ENCODE measurements around the gene IL1RL1.
"Not testable (repeated sequence)": the region's sequence is repeated elsewhere in the genome, so short reads cannot be mapped to it uniquely, and the experiment has no call there.

IL1RL1 gene

DNA sequence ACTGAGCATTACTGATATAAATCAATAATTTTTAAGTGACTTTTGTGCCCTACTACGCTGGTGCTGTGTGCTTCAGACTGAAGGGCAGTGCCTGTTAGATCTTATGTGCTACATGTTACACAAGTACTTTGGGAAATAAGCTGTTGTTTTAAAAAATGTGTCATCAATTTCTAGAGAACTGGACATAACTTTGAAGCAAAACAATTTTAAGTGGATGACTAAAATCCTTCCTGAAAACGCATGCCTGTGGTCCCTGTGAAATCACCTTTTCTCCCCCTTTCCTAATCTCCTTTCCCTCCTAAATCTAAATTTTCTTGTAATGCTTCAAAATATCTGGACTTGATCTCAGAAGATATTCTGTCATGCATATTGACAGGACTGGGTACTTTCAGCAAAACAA is 7.1 kb upstream of the IL1RL1 start:
- Mint-ChIP-seq H3K27ac (peak overlapping the region; percentile 33), H3K4me1 (ENCODE audit: low read depth) (peaks cover 40% of the 10 kb centered on the region), H3K9me3 (no peaks in the 10 kb centered on the region), H3K36me3 (ENCODE audit: low read depth) (peaks cover 19% of the 10 kb centered on the region), H3K4me3 (peak overlapping the region; percentile 9), H3K27me3 (ENCODE audit: low read depth) (no peaks in the 10 kb centered on the region)

DNA sequence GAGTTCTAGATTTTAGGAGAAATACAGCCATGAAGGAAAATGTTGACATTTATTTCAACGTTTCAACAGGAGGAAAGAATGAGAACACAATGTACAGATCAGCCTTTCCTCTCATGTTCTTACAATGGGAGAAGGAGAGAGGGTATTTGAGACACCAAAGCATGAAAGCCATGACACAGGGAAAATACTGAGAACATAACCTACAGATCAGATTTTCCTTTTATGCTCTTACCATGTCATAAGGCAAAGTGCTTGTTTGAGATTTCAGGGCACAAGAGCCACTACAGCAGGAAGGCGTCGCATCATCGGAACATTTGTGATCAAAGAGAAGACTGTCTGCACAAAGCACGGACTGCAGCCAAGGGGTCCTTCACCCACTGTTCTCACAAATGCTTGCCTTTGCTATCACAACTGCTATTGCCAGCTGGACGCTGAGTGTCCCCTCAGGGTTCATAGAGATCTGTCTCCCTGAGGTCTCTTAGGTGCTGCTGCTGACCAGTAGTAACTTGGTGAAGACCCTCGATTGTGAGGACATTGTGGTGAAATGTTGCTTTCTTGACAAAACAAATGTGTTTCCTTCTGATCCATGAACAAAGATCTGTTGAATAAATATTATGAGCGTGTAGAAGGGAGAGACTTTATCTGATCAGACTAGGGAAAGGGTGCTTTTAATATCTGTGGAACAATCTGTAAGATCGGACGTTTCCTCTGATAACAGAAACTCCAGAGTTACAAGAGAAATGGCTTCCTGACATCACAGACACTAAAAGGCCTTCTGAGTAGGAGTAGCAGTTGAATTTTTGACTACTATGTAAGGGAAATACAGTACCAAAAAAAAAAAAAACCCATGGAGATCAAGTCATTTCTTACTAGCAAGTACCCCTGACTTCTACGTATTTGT is 6.4 kb upstream of the IL1RL1 start:
- Mint-ChIP-seq H3K9me3 (no peaks in the 10 kb centered on the region), H3K27ac (peak overlapping the region; percentile 33), H3K4me3 (peak overlapping the region; percentile 9), H3K4me1 (ENCODE audit: low read depth) (peaks cover 37% of the 10 kb centered on the region), H3K27me3 (ENCODE audit: low read depth) (no peaks in the 10 kb centered on the region), H3K36me3 (ENCODE audit: low read depth) (peaks cover 21% of the 10 kb centered on the region)

DNA sequence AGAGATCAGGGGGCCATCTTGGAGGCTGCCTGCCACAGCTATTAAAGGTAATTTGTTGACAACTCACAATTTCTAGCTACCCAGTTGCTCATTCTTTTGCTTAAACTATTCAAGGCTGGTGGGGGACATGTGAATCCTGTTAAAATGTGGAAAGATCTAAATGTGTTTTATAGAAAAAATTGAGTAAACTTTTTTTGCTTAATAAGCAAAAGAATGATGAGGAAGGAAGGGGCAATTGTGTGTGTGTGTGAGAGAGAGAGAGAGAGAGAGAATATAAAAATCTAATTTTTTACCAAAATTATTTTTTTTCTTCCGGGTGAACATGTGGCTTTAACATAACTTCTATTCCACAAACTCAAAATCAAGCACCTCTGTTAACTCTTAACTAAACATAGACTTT is 5.2 kb upstream of the IL1RL1 start:
- Mint-ChIP-seq H3K9me3 (no peaks in the 10 kb centered on the region), H3K4me1 (ENCODE audit: low read depth) (peaks cover 33% of the 10 kb centered on the region), H3K36me3 (ENCODE audit: low read depth) (peaks cover 18% of the 10 kb centered on the region), H3K27me3 (ENCODE audit: low read depth) (no peaks in the 10 kb centered on the region), H3K4me3 (no peak overlapping the region), H3K27ac (no peak overlapping the region)

DNA sequence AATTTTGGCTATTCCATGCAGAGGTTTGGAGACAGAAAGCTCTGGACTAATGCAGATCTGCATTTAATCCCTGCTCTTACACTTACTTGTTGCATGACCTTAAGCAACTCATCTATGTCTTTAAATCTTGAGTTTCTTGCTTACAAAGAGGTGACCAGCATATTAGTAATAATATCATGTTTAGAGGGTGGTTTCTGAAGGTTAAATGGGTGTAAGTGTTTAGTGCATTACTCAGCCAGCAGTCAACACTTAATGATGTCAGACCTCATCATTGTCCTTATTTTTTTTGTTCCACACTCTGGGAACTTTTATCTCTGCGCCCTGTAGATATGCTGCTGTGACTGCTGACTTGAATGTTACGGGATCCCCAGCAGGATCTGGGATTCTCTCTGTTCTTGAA is 1.7 kb downstream of the IL1RL1 start:
- Mint-ChIP-seq H3K27me3 (ENCODE audit: low read depth) (no peaks in the 10 kb centered on the region), H3K4me3 (no peak overlapping the region), H3K9me3 (no peaks in the 10 kb centered on the region), H3K36me3 (ENCODE audit: low read depth) (peaks cover 12% of the 10 kb centered on the region), H3K27ac (no peak overlapping the region), H3K4me1 (ENCODE audit: low read depth) (peaks cover 20% of the 10 kb centered on the region)

DNA sequence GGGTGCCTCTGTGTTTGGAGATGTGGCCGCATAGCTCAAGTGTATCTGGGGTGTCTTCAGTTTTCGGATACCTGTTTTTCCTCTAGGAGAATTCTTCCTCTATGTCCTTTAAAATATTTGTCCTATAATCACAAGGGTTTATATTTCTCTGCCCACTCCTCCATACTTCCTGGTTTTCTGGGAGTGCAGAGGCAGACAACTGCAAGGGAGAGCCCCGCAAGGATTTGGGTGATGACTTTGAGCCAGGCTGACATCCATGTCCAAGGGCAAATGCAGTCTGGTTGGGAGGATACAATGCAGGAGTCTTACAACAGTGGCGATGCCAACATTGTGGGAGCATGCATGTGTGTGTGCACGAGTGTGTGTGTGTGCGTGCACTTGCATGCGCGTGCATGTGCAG is 2.1 kb downstream of the IL1RL1 start:
- H3K9me3 Mint-ChIP-seq: no peaks in the 10 kb centered on the region
- no peaks in the 10 kb centered on the region for H3K27me3 Mint-ChIP-seq (ENCODE audit: low read depth)
- H3K4me3 Mint-ChIP-seq: no peak overlapping the region
- H3K27ac Mint-ChIP-seq: no peak overlapping the region
- peaks cover 12% of the 10 kb centered on the region for H3K36me3 Mint-ChIP-seq (ENCODE audit: low read depth)
- H3K4me1 Mint-ChIP-seq (ENCODE audit: low read depth): peaks cover 20% of the 10 kb centered on the region

DNA sequence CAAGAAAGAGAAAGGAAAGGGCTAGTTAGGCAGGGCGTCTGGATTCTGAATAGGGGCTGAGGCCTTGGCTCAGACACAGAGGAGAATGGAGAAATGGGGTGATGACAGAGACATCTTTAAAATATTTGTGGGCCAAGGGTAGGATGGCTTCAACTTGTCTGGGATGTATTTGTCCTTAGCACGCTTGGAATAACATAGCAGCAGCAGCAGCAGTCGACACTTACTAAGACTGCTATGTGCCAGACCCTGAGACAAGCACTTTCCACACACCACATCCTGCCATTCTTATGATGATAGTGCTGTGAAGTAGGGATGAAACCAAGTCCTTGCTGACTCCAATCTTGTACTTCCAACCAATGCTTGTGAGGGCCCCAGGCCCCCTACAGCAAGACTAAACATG is 2.6 kb downstream of the IL1RL1 start:
- Mint-ChIP-seq H3K27ac (no peak overlapping the region), H3K4me1 (ENCODE audit: low read depth) (peaks cover 20% of the 10 kb centered on the region), H3K9me3 (no peaks in the 10 kb centered on the region), H3K4me3 (no peak overlapping the region), H3K36me3 (ENCODE audit: low read depth) (peaks cover 12% of the 10 kb centered on the region), H3K27me3 (ENCODE audit: low read depth) (no peaks in the 10 kb centered on the region)

DNA sequence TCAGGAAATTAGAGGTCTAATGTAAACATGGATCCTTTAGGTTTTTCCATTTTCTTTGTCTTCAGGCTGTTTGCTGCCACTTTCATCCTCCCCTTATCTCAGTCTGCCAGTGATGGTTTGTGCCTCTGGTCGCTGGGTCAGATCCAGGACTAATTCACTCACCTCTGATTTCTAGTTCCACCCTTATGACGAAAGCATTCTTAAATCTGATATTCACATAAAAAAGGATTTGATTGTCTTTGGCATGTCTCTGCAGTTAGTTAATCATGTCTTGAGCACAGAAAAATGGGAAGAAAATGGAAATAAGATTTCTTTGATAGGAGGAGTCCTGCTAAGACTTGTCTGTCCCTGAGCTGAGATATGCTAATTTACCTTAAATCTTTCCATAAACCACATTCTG is 4.6 kb downstream of the IL1RL1 start:
- Mint-ChIP-seq H3K27ac (no peak overlapping the region), H3K9me3 (no peaks in the 10 kb centered on the region), H3K27me3 (ENCODE audit: low read depth) (no peaks in the 10 kb centered on the region), H3K36me3 (ENCODE audit: low read depth) (peaks cover 14% of the 10 kb centered on the region), H3K4me3 (no peak overlapping the region), H3K4me1 (ENCODE audit: low read depth) (peaks cover 20% of the 10 kb centered on the region)

DNA sequence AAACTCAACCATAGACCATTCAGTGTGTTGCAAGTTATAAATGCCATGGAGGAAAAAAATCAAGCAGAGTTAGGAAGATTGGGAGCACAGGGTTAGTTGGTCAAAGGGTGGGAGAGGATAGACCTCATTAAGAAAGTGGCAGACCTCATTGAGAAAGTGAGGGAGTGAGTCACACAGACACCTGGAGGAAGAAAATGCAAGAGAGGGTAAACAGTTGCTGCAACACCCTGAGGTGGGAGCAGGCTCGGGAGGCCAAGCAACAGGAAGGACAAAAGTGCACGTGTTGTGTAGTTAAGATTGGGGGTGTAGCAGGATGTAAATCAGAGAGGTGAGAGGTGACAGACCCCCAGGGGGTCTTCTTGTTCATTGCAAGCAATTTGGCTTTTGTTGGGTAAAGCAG is 6.4 kb downstream of the IL1RL1 start:
- H3K4me3 Mint-ChIP-seq: no peak overlapping the region
- H3K36me3 Mint-ChIP-seq (ENCODE audit: low read depth): peaks cover 19% of the 10 kb centered on the region
- H3K9me3 Mint-ChIP-seq: peaks cover 3% of the 10 kb centered on the region
- no peaks in the 10 kb centered on the region for H3K27me3 Mint-ChIP-seq (ENCODE audit: low read depth)
- no peak overlapping the region for H3K27ac Mint-ChIP-seq
- peaks cover 17% of the 10 kb centered on the region for H3K4me1 Mint-ChIP-seq (ENCODE audit: low read depth)

DNA sequence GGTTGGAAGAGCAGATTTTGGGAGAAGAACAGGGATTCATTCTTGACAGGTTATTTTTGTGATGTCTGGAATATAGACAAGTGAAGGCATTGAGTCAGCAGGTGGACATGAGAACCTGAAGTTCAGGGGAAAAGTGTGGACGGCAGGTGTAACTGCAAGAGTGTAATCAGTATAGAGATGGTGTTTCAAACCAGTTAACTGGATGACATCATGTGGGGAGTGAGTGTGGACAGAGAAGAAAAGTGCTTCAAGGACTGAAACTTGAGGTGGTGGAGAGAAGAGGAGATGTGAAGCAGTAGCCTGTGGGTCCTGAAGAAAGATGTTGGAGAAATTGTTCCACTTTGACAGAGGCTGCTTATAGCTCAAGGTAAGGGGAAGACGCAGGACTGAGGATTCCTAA is 7.1 kb downstream of the IL1RL1 start:
- Mint-ChIP-seq H3K27me3 (ENCODE audit: low read depth) (no peaks in the 10 kb centered on the region), H3K4me3 (no peak overlapping the region), H3K9me3 (peaks cover 3% of the 10 kb centered on the region), H3K27ac (no peak overlapping the region), H3K36me3 (ENCODE audit: low read depth) (peaks cover 21% of the 10 kb centered on the region), H3K4me1 (ENCODE audit: low read depth) (peaks cover 16% of the 10 kb centered on the region)

DNA sequence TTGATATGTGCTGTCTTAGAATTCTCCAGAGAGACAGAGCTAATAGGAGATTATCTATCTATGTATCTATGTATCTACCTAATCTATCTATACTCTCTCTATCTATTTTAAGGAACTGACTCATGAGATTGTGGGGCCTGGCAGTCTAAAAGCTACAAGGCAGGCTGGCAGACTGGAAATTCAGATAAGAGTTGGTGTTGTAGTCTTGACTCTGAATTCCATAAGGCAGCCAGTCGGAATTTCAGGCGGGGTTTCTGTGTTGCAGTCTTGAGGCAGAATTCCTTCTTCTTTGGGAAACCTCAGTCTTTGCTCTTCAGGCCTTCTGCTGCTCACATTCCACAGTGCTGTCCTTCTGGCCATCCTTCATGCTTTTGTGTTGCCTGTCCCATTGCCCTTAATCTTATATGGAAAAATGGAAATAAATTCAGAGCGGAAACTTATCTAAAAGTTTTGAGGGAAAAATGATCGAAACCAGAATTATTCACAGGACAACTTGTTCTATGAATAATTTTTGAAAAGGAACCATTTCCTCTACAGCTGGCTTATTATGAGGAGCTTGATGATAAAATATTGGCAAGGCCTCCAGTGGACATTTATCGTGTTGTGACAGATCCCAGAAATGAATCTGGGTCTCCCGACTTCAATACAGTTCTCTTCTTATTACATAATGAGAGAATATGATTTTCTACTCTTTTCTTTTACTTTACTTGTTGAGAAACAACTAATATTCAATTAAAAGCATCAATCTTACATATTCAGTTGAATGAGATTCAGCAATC is 10.8 kb downstream of the IL1RL1 start:
- Mint-ChIP-seq H3K9me3 (peaks cover 12% of the 10 kb centered on the region), H3K27me3 (ENCODE audit: low read depth) (no peaks in the 10 kb centered on the region), H3K27ac (no peak overlapping the region), H3K4me1 (ENCODE audit: low read depth) (peaks cover 3% of the 10 kb centered on the region), H3K36me3 (ENCODE audit: low read depth) (peaks cover 20% of the 10 kb centered on the region), H3K4me3 (no peak overlapping the region)

DNA sequence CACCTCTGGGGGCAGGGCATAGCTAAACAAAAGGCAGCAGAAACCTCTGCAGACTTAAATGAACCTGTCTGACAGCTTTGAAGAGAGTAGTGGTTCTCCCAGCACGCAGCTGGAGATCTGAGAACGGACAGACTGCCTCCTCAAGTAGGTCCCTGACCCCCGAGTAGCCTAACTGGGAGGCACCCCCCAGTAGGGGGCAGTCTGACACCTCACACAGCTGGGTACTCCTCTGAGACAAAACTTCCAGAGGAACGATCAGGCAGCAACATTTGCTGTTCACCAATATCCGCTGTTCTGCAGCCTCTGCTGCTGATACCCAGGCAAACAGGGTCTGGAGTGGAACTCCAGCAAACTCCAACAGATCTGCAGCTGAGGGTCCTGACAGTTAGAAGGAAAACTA is 13.6 kb downstream of the IL1RL1 start:
- not testable (repeated sequence) for H3K4me1 Mint-ChIP-seq (ENCODE audit: low read depth); H3K4me3 Mint-ChIP-seq; H3K27ac Mint-ChIP-seq; H3K27me3 Mint-ChIP-seq (ENCODE audit: low read depth)
- Mint-ChIP-seq H3K9me3 (peaks cover 18% of the 10 kb centered on the region), H3K36me3 (ENCODE audit: low read depth) (peaks cover 26% of the 10 kb centered on the region)

DNA sequence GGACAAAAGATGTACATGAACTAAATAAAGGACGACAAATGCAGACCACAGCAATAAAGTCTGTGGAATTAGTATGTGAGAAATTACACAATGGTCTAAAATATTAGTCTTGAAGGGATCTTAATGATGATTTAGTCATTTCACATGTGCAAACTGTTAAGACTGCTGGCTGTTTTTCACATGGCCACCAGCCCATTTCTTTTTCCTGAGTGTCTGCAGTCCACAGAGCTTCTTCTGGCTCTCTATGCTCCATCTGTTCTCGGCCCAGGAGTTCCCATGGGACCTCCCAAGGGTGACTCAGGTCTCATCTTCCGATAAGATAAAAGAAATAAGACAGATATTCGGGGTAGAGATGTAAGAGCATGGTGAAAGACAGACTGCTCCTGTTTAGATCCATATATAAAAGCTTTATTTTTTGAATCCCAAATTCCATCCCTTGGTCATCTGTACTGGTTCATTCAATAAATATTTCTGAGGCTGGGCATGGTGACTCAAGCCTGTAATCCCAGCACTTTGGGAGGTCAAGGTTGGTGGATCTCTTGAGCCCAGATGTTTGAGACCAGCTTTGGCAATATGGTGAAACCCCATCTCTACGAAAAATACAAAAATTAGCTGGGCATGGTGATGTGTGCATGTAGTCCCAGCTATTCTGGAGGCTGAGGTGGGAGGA is 20.1 kb downstream of the IL1RL1 start:
- Mint-ChIP-seq H3K9me3 (peaks cover 21% of the 10 kb centered on the region), H3K27me3 (ENCODE audit: low read depth) (peaks cover 8% of the 10 kb centered on the region), H3K4me3 (no peak overlapping the region), H3K27ac (no peak overlapping the region), H3K36me3 (ENCODE audit: low read depth) (peaks cover 29% of the 10 kb centered on the region), H3K4me1 (ENCODE audit: low read depth) (peaks cover 14% of the 10 kb centered on the region)

DNA sequence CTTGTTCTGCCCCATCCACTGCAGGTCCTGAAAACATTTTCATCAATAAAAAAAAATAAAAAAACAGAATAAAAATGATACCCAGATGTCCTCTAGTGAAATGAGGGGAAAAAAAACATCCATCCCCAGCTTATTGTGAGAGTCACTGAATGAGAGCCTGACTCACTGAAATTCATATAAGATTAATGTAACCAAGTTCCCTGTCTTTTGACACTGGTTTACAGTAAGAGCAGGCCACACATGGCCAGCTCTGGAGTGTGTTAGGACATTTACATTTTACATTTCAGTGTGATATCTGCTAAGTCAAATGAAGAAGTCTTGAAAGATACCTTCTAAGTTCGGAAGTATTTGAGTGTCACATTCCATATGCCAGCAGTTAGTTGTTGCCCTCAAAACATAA is 23.1 kb downstream of the IL1RL1 start:
- Mint-ChIP-seq H3K4me1 (ENCODE audit: low read depth) (peaks cover 18% of the 10 kb centered on the region), H3K9me3 (peaks cover 16% of the 10 kb centered on the region), H3K36me3 (ENCODE audit: low read depth) (peaks cover 22% of the 10 kb centered on the region), H3K27me3 (ENCODE audit: low read depth) (peaks cover 6% of the 10 kb centered on the region), H3K27ac (no peak overlapping the region), H3K4me3 (no peak overlapping the region)

DNA sequence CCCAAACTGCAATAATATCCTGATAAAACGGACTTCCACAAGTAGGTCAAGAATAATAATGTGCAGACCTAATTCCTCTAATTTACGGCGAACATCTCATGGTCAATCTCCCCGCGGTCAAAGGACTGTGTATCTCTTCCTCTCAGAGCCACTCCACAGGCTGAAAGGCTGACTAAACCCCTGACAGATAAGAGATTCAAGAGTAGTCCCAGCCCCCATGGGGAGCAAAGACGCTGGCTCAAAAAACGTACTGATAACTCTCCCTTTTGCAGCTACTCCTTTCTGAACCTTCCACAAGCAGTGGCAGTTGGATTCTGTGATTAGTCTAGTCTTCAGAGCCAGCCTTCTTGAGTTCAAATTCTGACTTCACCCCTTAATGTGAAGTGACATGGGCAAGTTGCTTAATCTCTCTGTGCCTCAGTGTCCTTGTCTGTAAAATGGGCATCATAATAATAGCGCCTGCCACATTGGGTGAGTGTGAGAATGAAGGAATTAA is 24.6 kb downstream of the IL1RL1 start:
- Mint-ChIP-seq H3K27me3 (ENCODE audit: low read depth) (peaks cover 4% of the 10 kb centered on the region), H3K27ac (no peak overlapping the region), H3K4me3 (no peak overlapping the region), H3K9me3 (peaks cover 16% of the 10 kb centered on the region), H3K36me3 (ENCODE audit: low read depth) (peaks cover 26% of the 10 kb centered on the region), H3K4me1 (ENCODE audit: low read depth) (peaks cover 18% of the 10 kb centered on the region)
